NCI-H1436 (cell line): ENCODE results near the gene SYK.
"Not testable (repeated sequence)": the region's sequence is repeated elsewhere in the genome, so short reads cannot be mapped to it uniquely, and the experiment has no call there.

ENCODE experiments used
- DNase-seq: peaks from one replicate; lab custom pipeline; 2025; lab: John Stamatoyannopoulos, UW

The SYK gene

DNA sequence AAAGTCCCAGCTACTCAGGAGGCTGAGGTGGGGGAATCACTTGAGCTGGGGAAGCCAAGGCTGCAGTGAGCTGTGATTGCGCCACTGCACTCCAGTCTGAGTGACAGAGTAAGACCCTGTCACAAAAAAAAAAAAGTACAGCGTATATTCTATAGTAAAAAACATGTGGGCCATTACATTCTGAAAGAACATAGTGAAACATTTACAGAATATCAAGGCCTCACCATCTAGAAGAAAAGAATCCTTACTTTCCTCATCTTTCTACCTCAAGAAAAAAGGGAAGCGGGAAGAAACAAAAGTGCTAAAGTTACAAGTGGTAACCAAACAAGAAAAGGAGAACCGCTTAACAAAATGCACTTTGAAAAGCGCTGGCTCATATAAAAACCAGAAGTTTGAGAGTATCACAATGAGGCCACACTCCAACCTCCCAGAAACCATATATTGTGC, 5.7 kb upstream of the SYK start:
- DNase-seq, result no peak

DNA sequence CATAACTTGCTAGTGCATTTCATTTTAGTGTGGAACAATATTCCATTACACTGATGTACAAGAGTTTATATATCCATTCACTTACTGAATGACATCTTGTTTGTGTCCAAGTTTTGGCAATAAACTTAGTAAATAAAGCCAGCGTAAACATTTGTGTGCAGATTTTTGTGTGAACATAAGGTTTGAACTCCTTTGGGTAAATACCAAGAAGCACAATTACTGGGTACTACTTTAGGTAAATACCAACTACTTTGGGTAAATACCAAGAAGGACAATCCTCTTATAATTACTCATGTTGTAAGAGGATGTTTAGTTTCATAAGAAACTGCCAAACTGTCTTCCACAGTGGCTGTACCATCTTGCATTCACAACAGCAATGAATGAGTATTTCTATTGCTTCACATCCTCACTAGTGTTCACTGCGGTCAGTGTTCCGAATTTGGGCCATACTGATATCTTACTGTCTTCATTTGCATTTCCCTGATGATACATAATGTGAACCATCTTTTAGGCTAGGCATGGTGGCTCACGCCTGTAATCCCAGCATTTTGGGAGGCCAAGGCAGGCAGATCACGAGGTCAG, 2.3 kb upstream of the SYK start:
- DNase-seq, result no peak

DNA sequence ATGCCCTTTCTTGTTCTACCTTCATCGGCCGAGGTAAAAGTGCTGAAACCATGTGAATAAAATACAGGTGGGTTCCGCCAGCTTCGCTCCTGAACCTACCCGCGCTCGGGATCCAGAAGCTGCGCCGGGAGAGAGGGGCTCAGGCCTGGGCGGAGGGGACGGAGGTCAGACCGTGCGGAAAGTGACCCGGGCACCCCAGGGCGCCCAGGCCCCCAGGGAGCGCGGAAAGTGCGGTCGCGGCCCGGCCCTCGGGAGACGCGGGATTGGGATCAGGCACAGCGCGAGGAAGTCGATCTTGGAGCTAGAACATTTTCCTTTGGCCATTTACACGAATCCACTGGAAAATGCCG, 329 bp downstream of the SYK start:
- no peak for DNase-seq

DNA sequence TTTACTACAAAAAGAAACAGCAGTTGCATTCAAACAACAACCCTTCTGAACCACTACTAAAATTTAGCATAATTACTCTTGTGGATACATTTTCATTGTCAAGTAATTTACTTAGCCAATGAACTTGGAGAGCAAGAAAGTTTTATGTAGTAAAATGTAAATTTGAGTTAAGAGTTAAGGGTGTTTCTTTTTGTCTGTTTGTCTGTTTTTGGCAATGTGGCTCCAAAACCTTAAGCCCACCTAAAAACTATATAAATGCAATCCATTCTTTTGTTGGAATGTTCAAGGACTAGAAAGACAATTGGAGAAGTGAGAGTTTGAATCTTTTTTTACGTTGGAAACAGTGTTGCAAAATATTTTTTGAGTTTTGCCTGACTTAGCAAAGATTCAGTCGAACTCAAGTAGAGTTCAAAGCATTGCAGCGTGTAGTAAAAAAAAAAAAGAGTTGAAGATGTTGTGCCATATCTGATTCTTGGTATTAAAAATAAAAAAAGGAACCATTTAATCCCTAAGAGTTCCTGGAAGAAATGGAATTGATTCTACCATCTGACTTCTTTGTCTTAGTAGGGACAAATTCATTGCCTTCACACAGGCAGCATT, 867 bp downstream of the SYK start:
- no peak for DNase-seq

DNA sequence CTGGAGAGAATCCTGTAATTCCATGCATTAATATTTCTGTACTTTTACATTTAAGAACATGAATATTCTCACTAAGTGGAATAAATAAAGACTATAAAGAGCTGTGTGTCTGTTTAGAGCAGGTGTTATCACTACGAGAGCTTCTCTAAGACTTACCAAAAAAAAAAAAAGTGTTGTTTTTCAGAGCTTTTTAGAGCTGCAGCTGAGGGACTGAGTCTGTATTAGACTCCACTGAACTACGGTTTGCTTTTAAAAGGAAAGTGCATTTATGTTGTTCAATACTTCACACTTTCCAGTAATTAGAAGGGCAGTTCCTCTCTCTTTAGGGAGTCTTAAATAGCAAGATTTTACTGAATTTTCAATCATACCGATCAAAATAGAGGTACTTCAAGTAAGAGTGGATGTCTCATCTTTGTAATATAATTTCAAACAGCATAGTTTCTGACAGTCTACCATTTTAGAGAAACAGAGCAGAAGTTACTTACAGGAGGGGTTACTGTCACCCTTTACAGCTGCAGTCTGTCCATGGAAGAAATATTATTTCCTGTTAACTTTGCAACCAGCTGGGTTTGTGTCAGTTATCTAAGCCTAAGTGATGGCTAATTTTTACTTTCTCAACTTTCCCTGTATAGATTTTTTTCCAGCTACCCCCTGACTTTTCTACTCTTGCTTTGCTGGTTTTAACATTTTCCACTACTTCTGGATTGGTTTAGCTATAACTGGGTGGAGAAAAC, 2.4 kb downstream of the SYK start:
- no peak for DNase-seq

DNA sequence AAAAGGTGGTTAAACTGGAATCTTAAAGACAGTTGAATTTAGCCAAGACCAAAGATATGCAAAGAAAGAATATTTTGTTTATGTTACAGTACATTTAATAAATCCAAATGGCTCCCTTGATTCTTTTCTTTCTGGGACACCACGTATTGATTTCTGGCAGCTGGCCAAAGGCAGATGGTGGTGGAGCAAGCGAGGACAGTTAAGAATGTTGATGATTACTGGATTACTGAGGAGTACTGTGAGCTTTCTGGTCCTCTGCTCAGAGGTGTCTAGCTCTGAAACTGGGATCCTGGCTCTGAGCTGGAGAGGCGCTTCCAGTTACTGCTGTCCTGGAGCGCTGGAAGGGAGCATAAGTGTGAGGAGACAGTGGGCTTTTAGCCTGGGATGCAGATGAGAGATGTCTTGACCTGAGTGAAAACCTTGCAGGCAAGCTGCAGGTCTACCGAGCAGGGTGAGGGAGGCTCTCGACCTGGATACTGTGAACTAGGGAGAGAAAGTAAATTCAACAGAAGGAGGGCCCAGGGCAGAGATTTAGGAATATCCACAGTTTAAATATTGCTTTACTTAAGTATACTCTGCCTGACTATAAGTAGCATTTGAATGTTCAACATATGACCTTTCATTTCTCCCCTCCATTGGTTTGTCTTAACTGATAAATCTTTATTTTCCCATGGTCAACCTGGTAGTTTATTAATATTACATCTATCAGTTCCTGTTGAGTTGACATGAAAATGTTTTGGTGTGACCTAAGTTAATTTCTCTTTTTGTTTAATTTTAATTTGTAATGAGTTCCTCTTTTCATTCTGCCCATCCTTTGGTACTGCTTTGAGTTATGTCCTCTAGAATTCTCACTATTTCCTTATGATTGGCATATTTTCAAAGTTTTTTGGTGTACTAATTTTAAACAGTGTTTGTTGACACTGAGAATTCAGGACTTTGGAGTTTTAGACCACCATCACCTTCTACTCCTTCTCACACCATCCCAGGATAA, 3.7 kb downstream of the SYK start:
- DNase-seq, result peak; percentile 18

DNA sequence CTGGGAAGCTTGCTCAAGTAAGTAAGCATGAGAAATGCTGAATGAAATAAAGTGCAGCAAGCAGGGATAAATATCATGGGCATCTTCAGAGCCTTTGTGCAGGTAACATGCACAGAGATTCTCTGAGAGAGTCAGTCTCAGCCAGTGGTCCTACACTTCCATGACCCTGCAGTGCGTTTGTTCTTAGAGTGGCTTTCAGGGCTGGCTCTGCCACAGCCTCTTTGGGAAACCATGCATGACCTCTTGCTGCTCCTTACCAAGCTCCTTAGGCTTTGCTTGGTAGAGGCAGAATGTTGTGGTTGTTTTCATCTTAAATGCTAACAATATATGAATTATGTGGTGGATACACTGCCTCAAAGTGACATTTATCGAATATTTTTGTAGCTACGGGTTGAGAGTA, 5.4 kb downstream of the SYK start:
- DNase-seq, result no peak

DNA sequence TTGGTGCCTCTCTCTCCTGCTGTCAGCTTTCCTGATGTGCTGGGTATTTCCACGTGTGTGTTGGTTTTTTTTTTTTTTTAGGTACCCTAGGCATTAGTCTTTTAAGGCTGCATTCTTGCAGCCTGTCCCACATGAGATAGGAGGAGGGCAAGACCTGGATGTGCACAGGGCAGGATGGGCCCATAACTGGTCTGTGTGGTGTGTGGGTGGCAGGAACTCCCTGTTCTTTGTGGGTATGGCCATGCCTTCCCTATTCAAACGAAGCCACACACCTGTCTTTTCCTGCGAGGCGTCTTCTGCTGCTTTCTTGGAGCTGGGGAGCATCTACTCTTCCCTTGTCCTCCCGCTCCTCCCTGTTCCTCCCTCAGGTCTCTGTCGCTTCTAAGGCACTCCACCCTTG, 6.8 kb downstream of the SYK start:
- no peak for DNase-seq

DNA sequence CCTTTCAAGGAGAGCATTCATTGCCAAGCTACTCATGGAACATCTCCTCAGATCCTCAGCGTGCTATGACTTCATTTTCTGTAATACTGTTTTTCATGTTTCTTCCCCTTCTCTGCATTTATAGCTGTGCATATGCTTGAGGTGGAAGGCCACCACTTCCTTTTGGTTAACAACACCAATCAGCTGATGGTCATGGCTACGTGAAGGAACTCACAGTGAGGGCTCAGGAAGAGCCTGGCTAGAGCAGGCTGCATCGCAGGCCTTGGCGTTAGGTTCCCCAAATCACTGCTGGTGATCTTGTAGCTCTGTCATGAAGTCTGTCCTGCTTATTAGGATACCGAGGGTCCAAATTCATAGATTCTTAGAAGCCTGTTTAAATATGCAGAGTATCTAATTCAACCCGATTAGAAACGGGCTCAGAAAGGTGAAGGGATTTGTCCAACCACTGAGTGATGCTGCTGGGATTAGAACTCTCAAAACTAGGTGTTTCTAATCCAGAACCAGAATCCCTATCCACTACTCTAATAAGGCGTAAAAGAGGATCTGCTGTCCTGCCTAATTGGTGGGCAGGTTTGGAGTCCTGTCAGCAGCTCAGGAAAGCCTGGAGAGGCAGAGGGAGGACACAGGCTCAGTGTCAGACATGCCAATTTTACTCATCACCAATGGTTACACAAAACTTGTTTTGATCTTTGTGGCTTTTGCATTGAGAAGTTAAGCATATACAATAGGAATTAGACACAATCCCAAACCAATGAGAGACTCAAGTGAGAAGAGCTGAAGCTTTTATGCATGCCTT, 7.5 kb downstream of the SYK start:
- no peak for DNase-seq

DNA sequence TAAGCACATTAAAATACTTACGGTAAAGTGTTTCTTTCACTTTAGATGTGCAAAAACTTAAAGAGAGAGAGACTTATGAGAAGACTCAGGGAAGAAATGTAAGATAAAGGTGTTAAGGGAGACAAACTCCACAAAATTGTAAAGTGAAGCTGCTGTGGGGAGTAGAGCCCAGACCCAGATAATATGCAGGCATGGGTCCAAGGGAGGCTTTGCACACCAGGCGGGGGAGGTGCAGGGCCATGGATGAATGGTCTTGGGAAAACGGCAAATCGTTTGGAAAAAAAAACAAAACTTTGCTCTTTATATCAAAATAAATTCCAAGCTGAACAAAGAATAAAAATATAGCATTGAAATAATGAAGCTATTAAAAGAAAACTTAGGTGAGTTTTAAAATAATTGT, 9.1 kb downstream of the SYK start:
- no peak for DNase-seq

DNA sequence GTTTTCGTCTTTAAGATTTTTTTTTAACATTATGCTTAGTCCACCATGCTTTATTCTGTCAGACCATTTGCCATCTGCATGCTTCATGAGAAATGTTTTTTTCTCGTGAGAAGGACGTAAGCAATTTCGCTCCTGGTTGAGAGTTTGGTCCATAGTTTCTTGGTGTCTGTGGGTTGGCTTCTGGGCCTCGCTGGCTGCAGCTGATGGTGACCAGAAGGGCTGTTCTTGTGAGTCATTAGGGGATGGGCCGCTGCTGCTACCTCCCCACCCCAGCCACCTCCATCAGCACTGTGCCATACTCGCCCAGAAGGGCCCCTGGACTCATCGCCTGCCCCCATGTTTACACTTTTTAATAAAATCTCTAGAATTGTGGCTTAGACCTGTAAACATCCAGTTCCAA, 11.4 kb downstream of the SYK start:
- no peak for DNase-seq

DNA sequence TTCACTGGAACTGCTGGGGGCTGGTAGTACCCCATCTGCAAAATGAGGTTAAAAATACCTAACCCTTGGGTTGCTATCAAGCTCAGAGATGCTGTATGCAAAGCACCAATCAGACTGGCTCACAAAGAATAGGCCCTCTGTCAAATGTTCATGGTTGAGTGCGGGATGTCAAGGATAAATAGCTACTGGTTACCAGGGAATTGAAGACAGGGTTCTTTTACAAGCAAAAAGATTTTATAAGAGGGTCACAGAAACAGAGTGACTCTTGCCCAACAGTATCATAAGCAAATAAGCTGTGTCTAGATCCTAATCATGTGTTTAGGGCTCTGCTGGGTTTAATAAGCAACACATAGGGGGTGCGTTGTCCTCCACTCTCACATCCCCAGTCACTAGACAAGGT, 11.9 kb downstream of the SYK start:
- DNase-seq, result no peak

DNA sequence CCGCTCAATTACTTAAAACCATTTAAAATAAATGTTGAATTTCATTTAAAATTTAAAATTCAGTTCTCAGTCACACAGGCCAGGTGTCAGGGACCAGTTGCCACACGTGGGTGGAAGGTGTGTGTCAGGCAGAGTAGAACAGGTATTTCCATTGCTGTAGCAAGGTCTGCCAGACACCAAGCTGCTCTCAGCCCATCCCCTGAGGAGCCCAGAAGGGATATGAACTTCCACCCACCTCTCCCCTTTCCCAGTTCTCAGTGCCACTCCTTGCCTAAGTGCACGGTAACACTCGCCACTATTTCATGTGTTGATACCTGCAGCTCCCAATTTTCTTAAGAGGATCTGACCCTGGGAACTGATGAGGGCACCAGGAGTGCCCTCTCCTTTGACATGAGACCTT, 12.7 kb downstream of the SYK start:
- DNase-seq, result no peak

DNA sequence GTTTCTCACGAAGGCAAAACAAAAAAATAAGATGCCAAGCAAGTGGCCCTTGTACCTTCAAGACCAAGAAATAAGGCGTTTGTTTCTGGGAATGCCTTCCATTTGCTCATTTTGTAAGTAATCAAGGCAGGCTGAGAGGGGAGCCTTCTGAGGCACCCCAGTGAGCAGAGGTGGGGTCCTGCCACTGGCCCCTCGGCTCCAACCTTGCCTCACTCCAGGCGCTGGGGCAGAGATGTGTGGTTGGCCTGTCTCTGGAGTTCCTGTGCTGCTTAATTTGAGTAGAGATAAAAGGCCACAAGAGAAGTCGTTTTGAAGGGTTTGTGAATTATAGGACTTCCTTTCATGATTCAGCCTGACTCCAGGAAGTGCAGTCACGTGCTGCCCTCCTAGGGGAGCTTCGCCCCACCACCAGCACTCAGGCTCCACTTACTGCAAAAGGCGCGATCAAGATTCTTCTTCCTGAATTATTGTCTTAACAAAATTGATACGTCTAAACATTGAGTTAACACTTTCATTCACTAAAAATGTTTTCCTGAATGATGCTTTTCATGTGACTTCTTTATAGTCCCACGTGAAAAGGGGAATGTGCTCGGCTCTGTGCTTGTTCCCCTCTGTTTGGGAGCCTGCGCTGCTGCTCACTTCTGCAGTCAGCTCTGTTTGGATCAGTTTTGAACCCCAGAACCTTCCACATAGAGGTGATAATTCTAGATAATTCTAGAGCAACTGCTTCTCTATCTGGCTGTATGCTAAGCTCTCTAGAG, 13.7 kb downstream of the SYK start:
- peak; percentile 58 for DNase-seq

DNA sequence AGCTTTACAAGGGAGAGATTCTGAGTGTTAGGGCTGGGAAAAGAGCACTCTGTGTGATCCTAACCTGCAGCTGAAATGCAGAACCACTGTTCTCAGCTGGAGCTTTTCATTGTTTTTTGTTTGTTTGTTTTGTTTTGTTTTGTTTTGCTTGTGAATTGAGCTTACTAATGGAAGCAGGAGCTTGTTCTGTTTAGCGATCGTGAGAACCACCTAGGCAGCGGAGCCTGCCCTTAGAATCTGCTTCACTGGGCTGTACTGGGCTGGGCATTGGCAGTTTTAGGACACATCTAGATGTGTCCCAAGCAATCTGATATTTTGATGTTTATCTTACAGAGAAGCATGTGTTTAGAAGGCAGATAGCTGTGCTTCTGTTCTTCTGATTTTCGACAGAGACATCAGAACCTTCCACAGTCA, 14.3 kb downstream of the SYK start:
- no peak for DNase-seq

DNA sequence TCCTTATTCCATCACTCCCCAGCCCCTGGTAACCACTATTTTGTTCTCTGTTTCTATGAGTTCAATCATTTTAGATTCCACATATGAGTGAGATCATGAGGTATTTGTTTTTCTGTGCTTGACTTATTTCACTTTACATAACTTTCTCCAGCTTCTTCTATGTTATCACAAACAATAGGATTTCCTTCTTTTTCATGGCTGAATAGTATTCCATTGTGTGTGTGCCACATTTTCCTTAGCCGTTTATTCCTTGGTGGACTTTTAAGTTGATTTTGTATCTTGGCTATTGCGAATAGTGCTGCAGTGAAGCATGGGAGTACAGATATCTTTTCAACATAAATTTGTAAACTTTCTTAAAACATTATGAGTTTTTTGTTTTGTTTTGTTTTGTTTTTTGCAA, 15.1 kb downstream of the SYK start:
- DNase-seq, result no peak

DNA sequence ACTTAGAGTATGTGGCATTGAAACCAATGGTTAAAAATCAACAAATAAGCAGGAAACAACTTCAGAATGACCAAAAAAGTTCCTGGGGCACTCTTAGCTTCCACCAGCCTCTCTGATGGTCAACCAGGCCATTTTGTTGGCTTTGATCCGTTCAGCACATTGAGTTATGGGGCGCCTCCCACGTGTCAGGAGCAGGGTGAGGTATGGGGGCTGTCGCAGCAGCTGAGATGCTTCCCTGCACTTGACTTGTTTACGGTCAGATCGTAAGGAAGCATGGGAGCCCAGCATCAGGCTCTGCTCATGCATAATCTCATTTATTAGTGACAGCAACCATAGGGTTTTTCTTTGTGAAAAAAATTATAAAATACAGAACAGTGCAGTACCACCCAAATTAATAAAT, 16.7 kb downstream of the SYK start:
- no peak for DNase-seq

DNA sequence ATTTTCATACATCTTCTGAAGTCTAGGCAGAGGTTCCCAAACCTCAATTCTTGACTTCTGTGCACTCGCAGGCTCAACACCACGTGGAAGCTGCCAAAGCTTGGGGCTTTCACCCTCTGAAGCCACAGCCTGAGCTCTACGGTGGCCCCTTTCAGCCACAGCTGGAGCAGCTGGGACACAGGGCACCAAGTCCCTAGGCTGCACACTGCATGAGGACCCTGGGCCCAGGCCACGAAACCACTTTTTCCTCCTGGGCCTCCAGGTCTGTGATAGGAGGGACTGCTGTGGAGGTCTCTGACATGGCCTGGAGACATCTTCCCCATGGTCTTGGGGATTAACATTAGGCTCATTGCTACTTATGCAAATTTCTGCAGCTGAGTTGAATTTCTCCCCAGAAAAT, 18.8 kb downstream of the SYK start:
- DNase-seq, result not testable (repeated sequence)

DNA sequence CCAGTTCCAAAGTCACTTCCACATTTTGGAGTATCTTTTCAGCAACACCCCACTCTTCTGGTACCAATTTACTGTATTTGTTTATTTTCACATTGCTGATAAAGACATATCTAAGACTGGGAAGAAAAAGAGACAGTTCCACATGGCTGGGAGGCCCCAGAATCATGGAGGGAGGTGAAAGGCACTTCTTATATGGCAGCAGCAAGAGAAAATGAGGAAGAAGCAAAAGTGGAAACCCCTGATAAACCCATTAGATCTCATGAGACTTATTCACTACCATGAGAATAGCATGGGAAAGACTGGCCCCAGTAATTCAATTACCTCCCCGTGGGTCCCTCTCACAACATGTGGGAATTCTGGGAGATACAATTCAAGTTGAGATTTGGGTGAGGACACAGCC, 19.6 kb downstream of the SYK start:
- DNase-seq, result not testable (repeated sequence)

DNA sequence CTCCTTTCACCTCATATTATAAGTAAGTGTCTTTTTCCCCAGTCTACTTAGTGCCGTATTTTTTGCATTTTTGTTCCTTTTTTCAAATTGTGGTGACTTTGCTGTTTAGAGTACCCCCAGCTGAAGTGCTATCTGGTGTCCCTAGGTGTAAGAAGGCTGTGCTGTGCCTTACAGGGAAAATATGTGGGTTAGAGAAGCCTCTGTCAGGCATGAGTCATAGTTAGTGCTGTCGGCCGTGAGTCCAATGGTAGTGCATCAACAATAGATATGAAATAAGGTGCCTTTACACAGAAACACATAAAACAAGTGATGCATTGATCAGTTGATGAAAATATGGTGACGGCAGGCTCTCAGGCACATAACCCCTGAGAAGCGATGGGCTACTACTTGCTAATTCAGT, 20.1 kb downstream of the SYK start:
- no peak for DNase-seq

DNA sequence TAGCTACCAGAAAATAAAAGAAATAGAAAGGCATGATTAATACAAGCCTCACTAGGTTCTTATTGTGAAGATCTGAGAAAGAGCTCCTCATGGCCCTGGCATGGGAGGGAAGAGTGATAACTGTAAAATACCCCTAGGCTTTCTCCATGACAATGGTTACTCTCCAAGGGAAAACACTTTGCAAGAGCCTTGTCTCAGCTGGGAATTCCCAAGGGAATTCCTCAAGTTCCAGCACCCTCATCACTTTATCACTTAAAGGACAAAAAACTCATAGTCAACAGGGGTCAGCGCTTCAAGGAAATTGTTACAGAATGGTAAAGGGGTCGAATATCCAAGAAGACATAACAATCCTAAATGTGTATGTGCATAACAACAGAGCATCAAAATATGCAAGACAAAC, 21.2 kb downstream of the SYK start:
- no peak for DNase-seq
